ENCODE data around the gene ABCB6.
A peak's percentile ranks its signal among the peaks of the same experiment; 100 is the strongest.
"Not testable (repeated sequence)": the region's sequence is repeated elsewhere in the genome, so short reads cannot be mapped to it uniquely, and the experiment has no call there.

ABCB6 gene

GRCh38 chr2:219218732-219219701 lies at the start of gene ABCB6:
Gene ABCB6 (minus strand): TSS chr2:219218958. CDS start chr2:219218673, 285 bp downstream.
- peak; percentile 73 to 82 for DNase-seq (ENCODE audit: low read depth in 2 of 2)

- no peak for DNase-seq (ENCODE audit: low read depth in 2 of 2)
Measured at GRCh38 chr2:219268294-219268693, 49.5 kb upstream of the ABCB6 start.

GRCh38 chr2:219266886-219267285 lies 48.1 kb upstream of the ABCB6 start:
- DNase-seq (ENCODE audit: low read depth in 2 of 2): no peak

GRCh38 chr2:219266232-219266631 lies 47.5 kb upstream of the ABCB6 start:
- no peak for DNase-seq (ENCODE audit: low read depth in 2 of 2)

GRCh38 chr2:219261024-219261855 lies 42.5 kb upstream of the ABCB6 start:
- no peak for DNase-seq (ENCODE audit: low read depth in 2 of 2)

- not testable (repeated sequence) for DNase-seq (ENCODE audit: low read depth in 2 of 2)
Measured at GRCh38 chr2:219258942-219259341, 40.2 kb upstream of the ABCB6 start.

GRCh38 chr2:219254590-219255201 lies 35.9 kb upstream of the ABCB6 start:
- DNase-seq (ENCODE audit: low read depth in 2 of 2): peak in 1 of 2 donors; percentile 15

- peak; percentile 80 to 83 for DNase-seq (ENCODE audit: low read depth in 2 of 2)
Measured at GRCh38 chr2:219253753-219254589, 35.2 kb upstream of the ABCB6 start, which contains the start of gene TUBA4A. Gene TUBA4A (minus strand): TSS chr2:219253918. CDS start chr2:219253858, 60 bp downstream.

- peak in 1 of 2 donors; percentile 7 for DNase-seq (ENCODE audit: low read depth in 2 of 2)
Measured at GRCh38 chr2:219252900-219253752, 34.4 kb upstream of the ABCB6 start, which contains the start of gene TUBA4B. Gene TUBA4B (plus strand): TSS chr2:219253243. CDS start chr2:219253408, 165 bp downstream.

GRCh38 chr2:219252570-219252899 lies 33.8 kb upstream of the ABCB6 start:
- DNase-seq (ENCODE audit: low read depth in 2 of 2): peak in 1 of 2 donors; percentile 18

- no peak for DNase-seq (ENCODE audit: low read depth in 2 of 2)
Measured at GRCh38 chr2:219252084-219252483, 33.3 kb upstream of the ABCB6 start.

GRCh38 chr2:219251656-219252055 lies 32.9 kb upstream of the ABCB6 start:
- no peak for DNase-seq (ENCODE audit: low read depth in 2 of 2)

- DNase-seq (ENCODE audit: low read depth in 2 of 2): no peak
Measured at GRCh38 chr2:219250049-219250781, 31.5 kb upstream of the ABCB6 start.

- DNase-seq (ENCODE audit: low read depth in 2 of 2): no peak
Measured at GRCh38 chr2:219249203-219249980, 30.6 kb upstream of the ABCB6 start.

- DNase-seq (ENCODE audit: low read depth in 2 of 2): no peak
Measured at GRCh38 chr2:219248845-219249202, 30.1 kb upstream of the ABCB6 start.

- peak; percentile 47 to 74 for DNase-seq (ENCODE audit: low read depth in 2 of 2)
Measured at GRCh38 chr2:219247678-219248642, 29.2 kb upstream of the ABCB6 start.

- no peak for DNase-seq (ENCODE audit: low read depth in 2 of 2)
Measured at GRCh38 chr2:219246559-219246958, 27.8 kb upstream of the ABCB6 start.
